ENCODE results near the gene SUSD6. TPM values are rescaled to one million over a fixed set of nuclear protein-coding genes. Genes with fewer than 3 reads are reported as not detected.

SUSD6 gene
- total and polyA plus RNA-seq, 2 experiments from 2014 or later, result 2.8 to 3.4 TPM

- TF ChIP-seq ZNF114 (CRISPR knock-in tag; IDR thresholded peaks at IDR 0.05), result no peak
- Mint-ChIP-seq H3K27ac (no peak overlapping the region), H3K4me3 (no peak overlapping the region), H3K36me3 (ENCODE audit: low read depth) (peaks cover 22% of the 10 kb centered on the region), H3K9me3 (peaks cover 4% of the 10 kb centered on the region; the same call in 1 of the 3 replicates), H3K4me1 (peaks cover 17% of the 10 kb centered on the region), H3K27me3 (ENCODE audit: insufficient read depth, low read depth, poor library complexity) (peaks cover 20% of the 10 kb centered on the region)
- peaks cover 11% of the 10 kb centered on the region for H3K36me3 ChIP-seq (ENCODE audit: insufficient read depth)
- H3K4me3 ChIP-seq, result no peak overlapping the region
- H2AFZ ChIP-seq, result no peak overlapping the region
- ATAC-seq, result no peak
- H3K27me3 ChIP-seq (ENCODE audit: insufficient read depth), result no peaks in the 10 kb centered on the region
- H3K79me2 ChIP-seq (replicated peaks; ENCODE audit: insufficient read depth), result peaks cover 19% of the 10 kb centered on the region
- no peaks in the 10 kb centered on the region for H3K9me2 ChIP-seq (ENCODE audit: insufficient read depth)
- peaks cover 7% of the 10 kb centered on the region; the same call in 1 of the 2 replicates for H3F3A ChIP-seq (replicated peaks; ENCODE audit: low read depth)
- H3K4me2 ChIP-seq, result no peak overlapping the region
- H4K20me1 ChIP-seq (replicated peaks; ENCODE audit: insufficient read depth), result peaks cover 11% of the 10 kb centered on the region
- no peak overlapping the region for H3K27ac ChIP-seq (ENCODE audit: low read depth)
- DNase-seq (ENCODE audit: low spot score), result no peak
- H3K4me1 ChIP-seq (ENCODE audit: insufficient read depth), result peaks cover 10% of the 10 kb centered on the region
Observed at GRCh38 chr14:69763761-69764510, 152.5 kb downstream of the SUSD6 start.

Other genes starting within 250 kb of the SUSD6 start
- gene ERH, start 213.3 kb upstream of the SUSD6 start, total RNA-seq (2014; rRNA removed; shearing (Covaris generic)), result 188 and 325 TPM in 2 replicates
- 545 and 597 TPM in 2 replicates for gene ERH, start 213.3 kb upstream of the SUSD6 start, polyA plus RNA-seq (2016; fragmentation: Nextera tagmentation; extraction: Ambion mirVana)
- 48.1 and 49.1 TPM in 2 replicates for gene SLC39A9, start 212.9 kb upstream of the SUSD6 start, total RNA-seq (2014; rRNA removed; shearing (Covaris generic))
- 16.4 and 17.7 TPM in 2 replicates for gene SLC39A9, start 212.9 kb upstream of the SUSD6 start, polyA plus RNA-seq (2016; fragmentation: Nextera tagmentation; extraction: Ambion mirVana)
- gene PLEKHD1, start 126.9 kb upstream of the SUSD6 start, total RNA-seq (2014; rRNA removed; shearing (Covaris generic)), result 0.28 and 0.35 TPM in 2 replicates
- gene PLEKHD1, start 126.9 kb upstream of the SUSD6 start, polyA plus RNA-seq (2016; fragmentation: Nextera tagmentation; extraction: Ambion mirVana), result 0.14 and 0.19 TPM in 2 replicates
- gene CCDC177, start 36.7 kb upstream of the SUSD6 start, total RNA-seq (2014; rRNA removed; shearing (Covaris generic)), result 0.66 and 1.7 TPM in 2 replicates
- 0.18 and 0.38 TPM in 2 replicates for gene CCDC177, start 36.7 kb upstream of the SUSD6 start, polyA plus RNA-seq (2016; fragmentation: Nextera tagmentation; extraction: Ambion mirVana)
- gene SRSF5, start 155.5 kb downstream of the SUSD6 start, total RNA-seq (2014; rRNA removed; shearing (Covaris generic)), result 172 and 204 TPM in 2 replicates
- gene SRSF5, start 155.5 kb downstream of the SUSD6 start, polyA plus RNA-seq (2016; fragmentation: Nextera tagmentation; extraction: Ambion mirVana), result 343 and 389 TPM in 2 replicates
- gene SLC10A1, start 185.6 kb downstream of the SUSD6 start, total RNA-seq (2014; rRNA removed; shearing (Covaris generic)), result not detected in 2 replicates
- gene SLC10A1, start 185.6 kb downstream of the SUSD6 start, polyA plus RNA-seq (2016; fragmentation: Nextera tagmentation; extraction: Ambion mirVana), result 0.10 TPM in 2 replicates

Measured in GM23338 (cell line).